GM12878 (cell line): ENCODE data around the gene OR1B1. TPM values are rescaled to one million over a fixed set of nuclear protein-coding genes. Genes with fewer than 3 reads are reported as not detected.

Experiments used
- ATAC-seq: fragments of 200-7000 bp; cut with Tn5 transposase; 3 replicates; pipeline ENCODE4 v1.9.1; 2020; ENCODE audit warnings: mild to moderate bottlenecking, moderate library complexity
- BruUV-seq: library from RNA; stranded (reverse); fragments of 400-500 nt; replicated peaks from 2 replicates; lab custom pipeline; 2021; lab: Mats Ljungman, UMichigan
- CTCF ChIA-PET: fragments of 300-600 bp; sonication (Branson Sonifier 250); formaldehyde crosslinking; extraction: SDS; loops from one replicate; lab custom pipeline; 2021; ENCODE audit warnings: inconsistent platforms; lab: Yijun Ruan, JAX
- POLR2A ChIA-PET: fragments of 350-600 bp; formaldehyde crosslinking; extraction: SDS; loops from one replicate; lab custom pipeline; 2021; ENCODE audit warnings: inconsistent platforms; lab: Charles Lee
- RAD21 ChIA-PET: fragments of 300-600 bp; sonication (Branson Sonifier 250); formaldehyde crosslinking; loops from one replicate; lab custom pipeline; 2023; ENCODE audit warnings: antibody characterized with exemption; ENCODE audit not compliant: unreplicated experiment; lab: Charles Lee
- SMC1A ChIA-PET: fragments of 300-600 bp; sonication (Branson Sonifier 250); formaldehyde crosslinking; loops from one replicate; lab custom pipeline; 2023; ENCODE audit not compliant: unreplicated experiment, uncharacterized antibody; lab: Charles Lee
- DNase-seq: peaks from one replicate; pipeline ENCODE4 v3.0.0-alpha.2; 2011; ENCODE audit warnings: low read depth, low spot score
- FAIRE-seq: peaks from 3 replicates; lab custom pipeline; 2011; peaks lifted over from hg19 to GRCh38; lab: Jason Lieb, UNC
- H2AFZ ChIP-seq: 2 replicates; pipeline ENCODE4 v1.6.0; 2011; ENCODE audit warnings: low read depth, low read length, control low read depth; ENCODE audit not compliant: control insufficient read depth
- H3K27ac ChIP-seq: 2 replicates; pipeline ENCODE4 v1.5.1; 2011; ENCODE audit warnings: control low read depth; ENCODE audit not compliant: control insufficient read depth, insufficient read depth
- H3K27me3 ChIP-seq, 2 experiments: replicated peaks in 1 of 2; 2 replicates each; pipeline versions ENCODE4 v1.6.0 to v1.6.1; 2011; ENCODE audit warnings: low read length in 1 of 2; ENCODE audit not compliant: control insufficient read depth in 2 of 2, insufficient read depth in 2 of 2
- H3K36me3 ChIP-seq, 2 experiments: 2 replicates each; pipeline ENCODE4 v1.5.1; 2011; ENCODE audit warnings: low read length in 1 of 2; ENCODE audit not compliant: control insufficient read depth in 2 of 2, insufficient read depth in 2 of 2
- H3K4me1 ChIP-seq: 2 replicates; pipeline ENCODE4 v1.6.1; 2011; ENCODE audit warnings: mild to moderate bottlenecking, low read length, moderate library complexity, mixed read lengths; ENCODE audit not compliant: control insufficient read depth, insufficient read depth
- H3K4me2 ChIP-seq: 2 replicates; pipeline ENCODE4 v1.6.0; 2011; ENCODE audit warnings: control low read depth; ENCODE audit not compliant: control insufficient read depth, insufficient read depth
- H3K4me3 ChIP-seq: fragments of 200-600 bp; sonication (generic); 2 replicates; pipeline ENCODE4 v1.5.1; 2016
- H3K79me2 ChIP-seq: 2 replicates; pipeline ENCODE4 v1.6.0; 2011; ENCODE audit warnings: low read length; ENCODE audit not compliant: control insufficient read depth, insufficient read depth
- H3K9ac ChIP-seq: 2 replicates; pipeline ENCODE4 v1.8.0; 2011; ENCODE audit warnings: low read length, control low read depth, mixed read lengths; ENCODE audit not compliant: control insufficient read depth, insufficient read depth
- H3K9me3 ChIP-seq: replicated peaks from 3 replicates; pipeline ENCODE4 v1.5.1; 2011; ENCODE audit warnings: mild to moderate bottlenecking, low read length; ENCODE audit not compliant: control insufficient read depth, insufficient read depth
- H4K20me1 ChIP-seq: 2 replicates; pipeline ENCODE4 v1.6.0; 2011; ENCODE audit not compliant: control insufficient read depth, insufficient read depth
- ASH2L ChIP-seq: fragments of 300-600, 200-600 bp; sonication (generic); IDR thresholded peaks from 2 replicates; pipeline ENCODE4 v1.6.1; 2017; ENCODE audit warnings: low read depth, mild to moderate bottlenecking, borderline replicate concordance
- CBFB ChIP-seq: IDR thresholded peaks from 2 replicates; pipeline ENCODE4 v1.6.1; 2016; ENCODE audit warnings: antibody characterized with exemption, low read depth
- CHD1 ChIP-seq: IDR thresholded peaks from 2 replicates; pipeline ENCODE4 v1.6.1; 2012; ENCODE audit warnings: low read depth, low read length, improper control_type of control experiment
- CHD4 ChIP-seq: fragments of 200-600 bp; sonication (generic); IDR thresholded peaks from 2 replicates; pipeline ENCODE4 v1.6.1; 2016; ENCODE audit warnings: mild to moderate bottlenecking
- ETV6 ChIP-seq, 2 experiments: fragments of 450-650 bp in 1 of 2; IDR thresholded peaks in 1 of 2; conservative IDR thresholded peaks in 1 of 2; 2 replicates each; pipeline ENCODE4 v1.6.1; 2014; ENCODE audit warnings: antibody characterized with exemption in 1 of 2, borderline replicate concordance in 1 of 2, low read depth in 1 of 2, mild to moderate bottlenecking in 1 of 2, moderate library complexity in 1 of 2
- JUNB ChIP-seq: IDR thresholded peaks from 2 replicates; pipeline ENCODE4 v1.6.1; 2016; ENCODE audit warnings: antibody characterized with exemption, mild to moderate bottlenecking
- RAD21 ChIP-seq: IDR thresholded peaks from 2 replicates; pipeline ENCODE4 v1.6.1; 2011; ENCODE audit warnings: mild to moderate bottlenecking, low read depth, low read length, moderate library complexity; ENCODE audit not compliant: insufficient read depth
- RAD51 ChIP-seq: fragments of 450-650 bp; IDR thresholded peaks from 2 replicates; pipeline ENCODE4 v1.6.1; 2016; ENCODE audit warnings: moderate library complexity, mild to moderate bottlenecking, inconsistent platforms
- RB1 ChIP-seq: fragments of 450-650 bp; formaldehyde crosslinking; IDR thresholded peaks from 2 replicates; pipeline ENCODE4 v1.6.1; 2017; ENCODE audit warnings: mild to moderate bottlenecking, borderline replicate concordance
- SMARCA5 ChIP-seq: fragments of 450-650 bp; IDR thresholded peaks from 2 replicates; pipeline ENCODE4 v1.6.1; 2017; ENCODE audit warnings: mild to moderate bottlenecking
- SREBF2 ChIP-seq: IDR thresholded peaks from 2 replicates; pipeline ENCODE4 v1.6.1; 2012; ENCODE audit warnings: mild to moderate bottlenecking, low read length
- WRNIP1 ChIP-seq: IDR thresholded peaks from 2 replicates; pipeline ENCODE4 v1.6.1; 2011; ENCODE audit warnings: low read depth, low read length, improper control_type of control experiment, borderline replicate concordance
- ZNF384 ChIP-seq: IDR thresholded peaks from 2 replicates; pipeline ENCODE4 v1.6.1; 2012; ENCODE audit warnings: low read depth, mild to moderate bottlenecking, low read length, improper control_type of control experiment, borderline replicate concordance
- ZNF622 ChIP-seq: fragments of 450-650 bp; IDR thresholded peaks from 2 replicates; pipeline ENCODE4 v1.6.1; 2017; ENCODE audit warnings: mild to moderate bottlenecking, inconsistent platforms
- ZSCAN29 ChIP-seq: fragments of 450-650 bp; IDR thresholded peaks from 2 replicates; pipeline ENCODE4 v1.6.1; 2017; ENCODE audit warnings: mild to moderate bottlenecking, moderate library complexity
- WGBS: methylation state at CpG from one replicate; pipeline ENCODE4 v1.1.6; 2016; ENCODE audit warnings: low lambda C conversion rate; ENCODE audit not compliant: insufficient replicate concordance, insufficient coverage; ENCODE audit errors: missing lambda C conversion rate; 5-methylcytosine and 5-hydroxymethylcytosine counted together
- in situ Hi-C: fragments of 300-500 bp; cut with MboI; formaldehyde crosslinking; loops from 9 replicates; pipeline ENCODE4 v1.14.3; 2018; ENCODE audit warnings: mixed read lengths
- intact Hi-C: fragments of 100-400 bp; cut with micrococcal nuclease; formaldehyde crosslinking; loops from one replicate; pipeline ENCODE4 v1.14.2; 2022; ENCODE audit not compliant: unreplicated experiment
- polyA plus RNA-seq, 11 experiments: library from polyadenylated mRNA; depleted of rRNA in 4 of 11; unstranded in 6 of 11; stranded (reverse) in 5 of 11; fragments of >200 nt; fragmentation: Nextera tagmentation in 4 of 11; fragmentation: Illumina TruSeq in 1 of 11; extraction: Ambion mirVana in 4 of 11; extraction: Trizol in 1 of 11; gene quantifications; 1 replicate in 1 of 11; 2 replicates in 10 of 11; pipeline versions ENCODE4 v1.2.1 to v1.2.3, GENCODE V29; 2011 to 2016; ENCODE audit warnings: inconsistent platforms in 2 of 11, missing spikeins in 2 of 11, low read depth in 1 of 11
- total RNA-seq, 4 experiments: library from RNA; depleted of rRNA in 3 of 4; stranded (reverse); fragments of >200 nt in 3 of 4; fragmentation: Illumina TruSeq in 1 of 4; extraction: Trizol in 1 of 4; gene quantifications; 2 replicates each; pipeline versions ENCODE4 v1.2.1 to v1.2.3, GENCODE V29; 2013 to 2021
- TF ChIP-seq, protein P1 (sequence below): fragments of 450-650 bp; IDR thresholded peaks from 2 replicates; pipeline ENCODE4 v1.6.1; 2017; ENCODE audit warnings: mild to moderate bottlenecking, moderate library complexity

Gene OR1B1
- total and polyA plus RNA-seq, 10 of the 15 experiments (the other 5 are each of a cell fraction or from before 2014, with no cell fraction given) = not detected

GRCh38 chr9:122661416-122661815 is 4.0 kb upstream of the OR1B1 start, which contains the start of gene OR1L1:
Gene OR1L1, plus strand, starts transcription at chr9:122661716. Its CDS starts 0 bp downstream, at chr9:122661716.
- ATAC-seq (no peak), FAIRE-seq (no peak), DNase-seq (no peak)
- SMC1A ChIA-PET = no interaction called here
- 0% methylated on average over 2 of the region's 2 CpGs for WGBS
- H3K27me3 ChIP-seq = no peaks in the 10 kb centered on the region
- no peak within 1 kb of the TSS for H2AFZ ChIP-seq
- TF ChIP-seq RAD21 (no peak), RB1 (no peak), ZNF384 (no peak), RAD51 (no peak), SMARCA5 (no peak), WRNIP1 (no peak), ZNF622 (no peak)
- no TSS peak for BruUV-seq
- no peak within 1 kb of the TSS for H3K4me3 ChIP-seq
- no peak within 1 kb of the TSS for H3K4me2 ChIP-seq
- no peaks in the 10 kb centered on the region for H4K20me1 ChIP-seq
- no peaks in the 10 kb centered on the region for H3K4me1 ChIP-seq
- RAD21 ChIA-PET = no interaction called here
- in situ Hi-C loops = no loop called here
- H3K79me2 ChIP-seq = no peaks in the 10 kb centered on the region
- no peak within 1 kb of the TSS for H3K9ac ChIP-seq
- no peaks in the 10 kb centered on the region for H3K36me3 ChIP-seq
- CTCF ChIA-PET = no interaction called here
- H3K27ac ChIP-seq = no peak within 1 kb of the TSS
- no peaks in the 10 kb centered on the region for H3K9me3 ChIP-seq
- intact Hi-C loops = no loop called here
- POLR2A ChIA-PET = no interaction called here

- ChIA-PET POLR2A (no interaction called here), SMC1A (no interaction called here), CTCF (no interaction called here), RAD21 (no interaction called here)
- no peak overlapping the region for H3K27ac ChIP-seq
- intact Hi-C loops = no loop called here
- H4K20me1 ChIP-seq = no peaks in the 10 kb centered on the region
- no peak for FAIRE-seq
- H2AFZ ChIP-seq = no peak overlapping the region
- H3K9me3 ChIP-seq = no peaks in the 10 kb centered on the region
- 0% methylated on average over 1 of the region's 1 CpG for WGBS
- no peak for ATAC-seq
- no peak overlapping the region for H3K9ac ChIP-seq
- H3K4me1 ChIP-seq = no peaks in the 10 kb centered on the region
- no peak overlapping the region for H3K4me2 ChIP-seq
- no peaks in the 10 kb centered on the region for H3K79me2 ChIP-seq
- no peaks in the 10 kb centered on the region for H3K27me3 ChIP-seq
- no TSS peak for BruUV-seq
- no peak for DNase-seq
- no peaks in the 10 kb centered on the region for H3K36me3 ChIP-seq
- in situ Hi-C loops = no loop called here
- H3K4me3 ChIP-seq = no peak overlapping the region
- TF ChIP-seq, protein P1, sequence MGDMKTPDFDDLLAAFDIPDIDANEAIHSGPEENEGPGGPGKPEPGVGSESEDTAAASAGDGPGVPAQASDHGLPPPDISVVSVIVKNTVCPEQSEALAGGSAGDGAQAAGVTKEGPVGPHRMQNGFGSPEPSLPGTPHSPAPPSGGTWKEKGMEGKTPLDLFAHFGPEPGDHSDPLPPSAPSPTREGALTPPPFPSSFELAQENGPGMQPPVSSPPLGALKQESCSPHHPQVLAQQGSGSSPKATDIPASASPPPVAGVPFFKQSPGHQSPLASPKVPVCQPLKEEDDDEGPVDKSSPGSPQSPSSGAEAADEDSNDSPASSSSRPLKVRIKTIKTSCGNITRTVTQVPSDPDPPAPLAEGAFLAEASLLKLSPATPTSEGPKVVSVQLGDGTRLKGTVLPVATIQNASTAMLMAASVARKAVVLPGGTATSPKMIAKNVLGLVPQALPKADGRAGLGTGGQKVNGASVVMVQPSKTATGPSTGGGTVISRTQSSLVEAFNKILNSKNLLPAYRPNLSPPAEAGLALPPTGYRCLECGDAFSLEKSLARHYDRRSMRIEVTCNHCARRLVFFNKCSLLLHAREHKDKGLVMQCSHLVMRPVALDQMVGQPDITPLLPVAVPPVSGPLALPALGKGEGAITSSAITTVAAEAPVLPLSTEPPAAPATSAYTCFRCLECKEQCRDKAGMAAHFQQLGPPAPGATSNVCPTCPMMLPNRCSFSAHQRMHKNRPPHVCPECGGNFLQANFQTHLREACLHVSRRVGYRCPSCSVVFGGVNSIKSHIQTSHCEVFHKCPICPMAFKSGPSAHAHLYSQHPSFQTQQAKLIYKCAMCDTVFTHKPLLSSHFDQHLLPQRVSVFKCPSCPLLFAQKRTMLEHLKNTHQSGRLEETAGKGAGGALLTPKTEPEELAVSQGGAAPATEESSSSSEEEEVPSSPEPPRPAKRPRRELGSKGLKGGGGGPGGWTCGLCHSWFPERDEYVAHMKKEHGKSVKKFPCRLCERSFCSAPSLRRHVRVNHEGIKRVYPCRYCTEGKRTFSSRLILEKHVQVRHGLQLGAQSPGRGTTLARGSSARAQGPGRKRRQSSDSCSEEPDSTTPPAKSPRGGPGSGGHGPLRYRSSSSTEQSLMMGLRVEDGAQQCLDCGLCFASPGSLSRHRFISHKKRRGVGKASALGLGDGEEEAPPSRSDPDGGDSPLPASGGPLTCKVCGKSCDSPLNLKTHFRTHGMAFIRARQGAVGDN = no peak
- no peak for TF ChIP-seq SREBF2
- no peak for TF ChIP-seq ETV6 (conservative IDR thresholded peaks at IDR 0.05 in 1 of 2, IDR thresholded peaks at IDR 0.05 in 1 of 2; ENCODE audit: borderline replicate concordance in 1 of 2, low read depth in 1 of 2)
- TF ChIP-seq ASH2L = no peak
- TF ChIP-seq CHD4 = no peak
- TF ChIP-seq JUNB = no peak
- TF ChIP-seq ZSCAN29 = no peak
- TF ChIP-seq CHD1 = no peak
- no peak for TF ChIP-seq CBFB
Observed at GRCh38 chr9:122656378-122656777, 1.0 kb downstream of the OR1B1 start.
